ENCODE measurements around the gene CEACAM20. TPM values are rescaled to one million over a fixed set of nuclear protein-coding genes. Genes with fewer than 3 reads are reported as not detected.

The CEACAM20 gene
- polyA plus RNA-seq, 1 experiment = not detected

- no peak for DNase-seq (ENCODE audit: low read depth)
- Histone ChIP-seq H3K36me3 (ENCODE audit: control insufficient read depth, insufficient read depth, low read length) (no peaks in the 10 kb centered on the region), H3K4me3 (ENCODE audit: low read depth, low read length) (no peak overlapping the region), H3K27me3 (ENCODE audit: control insufficient read depth, insufficient read depth, low read length) (no peaks in the 10 kb centered on the region)
- peak; percentile 61 for TF ChIP-seq CTCF (IDR thresholded peaks at IDR 0.05; ENCODE audit: insufficient read depth, low read depth, low read length)
- ChIA-PET POLR2A (no interaction called here), CTCF (interaction anchor here (5.1 kb wide), 1 partner anchor 7 kb away, joined by 22 read pairs; no protein-coding TSS in a partner anchor)
Observed at GRCh38 chr19:44512326-44513298, 16.9 kb downstream of the CEACAM20 start.

GRCh38 chr19:44509478-44509877, 20.0 kb downstream of the CEACAM20 start:
- ChIA-PET CTCF (no interaction called here), POLR2A (no interaction called here)
- H3K36me3 ChIP-seq (ENCODE audit: control insufficient read depth, insufficient read depth, low read length) = no peaks in the 10 kb centered on the region
- H3K27me3 ChIP-seq (ENCODE audit: control insufficient read depth, insufficient read depth, low read length) = no peaks in the 10 kb centered on the region
- no peak for TF ChIP-seq CTCF (IDR thresholded peaks at IDR 0.05; ENCODE audit: insufficient read depth, low read depth, low read length)
- H3K4me3 ChIP-seq (ENCODE audit: low read depth, low read length) = no peak overlapping the region
- DNase-seq (ENCODE audit: low read depth) = no peak

- POLR2A ChIA-PET = interaction anchor here (0.7 kb wide), 1 partner anchor 295 kb away, joined by 3 read pairs; no protein-coding TSS in a partner anchor
- CTCF ChIA-PET = interaction anchor here (0.6 to 2.1 kb wide), 3 partner anchors 9 to 1402 kb away, joined by 3 to 6 read pairs (median 3); no protein-coding TSS in a partner anchor
- H3K4me3 ChIP-seq (ENCODE audit: low read depth, low read length) = peak within 1 kb of the TSS; percentile 76
- TF ChIP-seq CTCF (IDR thresholded peaks at IDR 0.05; ENCODE audit: insufficient read depth, low read depth, low read length) = peak; percentile 45; the same call in 1 of the 2 replicates
- peak; percentile 68 for DNase-seq (ENCODE audit: low read depth)
- peaks cover 4% of the 10 kb centered on the region for H3K36me3 ChIP-seq (ENCODE audit: control insufficient read depth, insufficient read depth, low read length)
- H3K27me3 ChIP-seq (ENCODE audit: control insufficient read depth, insufficient read depth, low read length) = peaks cover 2% of the 10 kb centered on the region
Observed at GRCh38 chr19:44499962-44500949, 29.2 kb downstream of the CEACAM20 start, which contains the start of gene ZNF180. Gene ZNF180, minus strand, starts transcription at chr19:44500522. Its CDS starts 3,188 bp downstream, at chr19:44497334.

- peaks cover 2% of the 10 kb centered on the region for H3K27me3 ChIP-seq (ENCODE audit: control insufficient read depth, insufficient read depth, low read length)
- CTCF ChIA-PET = interaction anchor here (0.6 to 2.1 kb wide), 2 partner anchors 9 to 1401 kb away, joined by 3 to 6 read pairs; no protein-coding TSS in a partner anchor
Observed at GRCh38 chr19:44499559-44499958, 29.9 kb downstream of the CEACAM20 start.

More at GRCh38 chr19:44499559-44499958, 29.9 kb downstream of the CEACAM20 start:
- Histone ChIP-seq H3K36me3 (ENCODE audit: control insufficient read depth, insufficient read depth, low read length) (peaks cover 5% of the 10 kb centered on the region), H3K4me3 (ENCODE audit: low read depth, low read length) (peak overlapping the region; percentile 76)
- POLR2A ChIA-PET = no interaction called here
- no peak for TF ChIP-seq CTCF (IDR thresholded peaks at IDR 0.05; ENCODE audit: insufficient read depth, low read depth, low read length)
- no peak for DNase-seq (ENCODE audit: low read depth)

Data from BJ (cell line).